NOMO-1 treated with dmso at 0.1 percent for 144 hours (cell line): Measurements from ENCODE around the gene MEG3.

Experiments
- DNase-seq: peaks from one replicate; lab custom pipeline; 2025; ENCODE audit not compliant: unreplicated experiment; lab: John Stamatoyannopoulos, UW

Gene MEG3

DNA sequence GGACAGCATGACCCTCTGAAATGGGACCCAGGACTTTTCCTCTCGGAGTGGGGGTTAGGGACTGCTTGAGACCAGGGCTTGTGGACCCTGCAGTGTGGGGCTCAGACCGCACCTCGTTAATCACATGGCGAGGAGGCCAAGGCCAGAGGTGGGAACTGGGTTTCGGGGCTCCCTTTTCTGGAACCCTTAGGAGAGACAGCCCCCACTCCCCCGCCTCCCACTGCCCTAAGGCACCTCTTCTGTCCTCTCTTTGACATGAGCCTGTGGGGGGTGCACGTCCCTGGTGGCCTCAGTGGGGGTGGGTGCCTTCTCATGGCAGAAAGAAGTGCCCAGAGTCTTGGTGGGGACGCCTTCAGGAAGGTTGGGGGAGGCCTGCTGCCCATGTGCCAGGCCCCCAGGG lies 53.3 kb downstream of the MEG3 start:
- no peak for DNase-seq

DNA sequence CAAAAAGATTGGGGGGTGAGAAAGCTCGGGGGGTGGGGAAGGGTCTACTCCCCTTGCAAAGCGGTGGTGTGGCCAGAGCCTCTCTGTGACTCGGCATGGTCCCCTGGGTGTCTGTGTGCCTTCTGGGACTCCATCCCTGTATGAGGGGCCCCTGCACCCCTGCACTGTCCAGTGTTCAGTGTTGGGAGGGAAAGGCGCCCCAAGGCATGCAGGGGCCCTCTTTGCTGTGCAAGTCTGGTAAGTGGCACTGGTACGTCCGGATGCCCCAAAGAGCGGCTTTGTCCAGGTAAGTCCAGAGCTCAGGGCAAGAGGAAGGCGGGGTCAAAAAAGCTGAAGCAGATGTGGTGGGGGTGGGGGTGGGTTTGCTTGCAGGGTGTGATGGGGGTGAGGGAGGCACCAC lies 53.9 kb downstream of the MEG3 start:
- no peak for DNase-seq

DNA sequence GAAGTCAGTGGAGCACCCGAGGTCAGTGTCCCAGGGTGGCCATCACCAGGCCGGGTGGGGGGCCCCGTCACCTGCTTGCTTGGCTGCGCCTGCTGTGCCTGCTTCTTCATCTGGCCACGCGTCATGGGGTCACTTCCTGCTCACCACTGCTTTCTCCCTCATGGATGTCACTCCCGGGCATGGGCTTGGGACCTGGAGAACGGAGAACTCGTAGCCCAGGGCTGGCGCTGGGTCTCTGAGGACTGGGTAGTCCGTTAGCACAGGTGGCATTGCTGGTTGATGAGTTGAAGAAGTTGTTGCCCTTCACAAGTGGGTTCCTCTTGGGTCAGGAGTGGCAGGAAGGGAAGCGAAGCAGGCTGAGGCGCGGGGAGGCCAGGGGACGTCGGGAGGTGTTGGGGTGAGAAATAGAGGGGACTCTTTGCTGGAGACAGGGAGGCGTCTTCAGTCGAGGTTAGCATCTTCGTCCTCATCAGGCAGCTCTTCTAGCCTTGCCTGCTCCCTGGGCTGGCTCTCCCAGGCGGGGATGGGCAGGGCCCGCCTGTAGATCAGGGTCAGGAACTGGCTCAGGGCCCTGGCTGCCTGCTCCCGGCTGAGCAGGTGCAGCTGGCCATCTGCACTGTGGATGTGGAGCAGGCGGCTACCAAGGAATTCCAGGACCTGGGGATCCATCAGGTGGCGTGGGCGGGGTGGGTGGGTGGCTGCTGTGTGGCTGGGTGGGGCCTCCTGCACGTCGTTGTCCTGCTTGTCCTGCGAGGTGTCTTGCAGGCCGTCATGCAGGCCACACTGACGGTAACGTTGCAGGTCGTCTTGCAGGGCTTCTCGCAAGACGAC lies 54.6 kb downstream of the MEG3 start:
- no peak for DNase-seq

DNA sequence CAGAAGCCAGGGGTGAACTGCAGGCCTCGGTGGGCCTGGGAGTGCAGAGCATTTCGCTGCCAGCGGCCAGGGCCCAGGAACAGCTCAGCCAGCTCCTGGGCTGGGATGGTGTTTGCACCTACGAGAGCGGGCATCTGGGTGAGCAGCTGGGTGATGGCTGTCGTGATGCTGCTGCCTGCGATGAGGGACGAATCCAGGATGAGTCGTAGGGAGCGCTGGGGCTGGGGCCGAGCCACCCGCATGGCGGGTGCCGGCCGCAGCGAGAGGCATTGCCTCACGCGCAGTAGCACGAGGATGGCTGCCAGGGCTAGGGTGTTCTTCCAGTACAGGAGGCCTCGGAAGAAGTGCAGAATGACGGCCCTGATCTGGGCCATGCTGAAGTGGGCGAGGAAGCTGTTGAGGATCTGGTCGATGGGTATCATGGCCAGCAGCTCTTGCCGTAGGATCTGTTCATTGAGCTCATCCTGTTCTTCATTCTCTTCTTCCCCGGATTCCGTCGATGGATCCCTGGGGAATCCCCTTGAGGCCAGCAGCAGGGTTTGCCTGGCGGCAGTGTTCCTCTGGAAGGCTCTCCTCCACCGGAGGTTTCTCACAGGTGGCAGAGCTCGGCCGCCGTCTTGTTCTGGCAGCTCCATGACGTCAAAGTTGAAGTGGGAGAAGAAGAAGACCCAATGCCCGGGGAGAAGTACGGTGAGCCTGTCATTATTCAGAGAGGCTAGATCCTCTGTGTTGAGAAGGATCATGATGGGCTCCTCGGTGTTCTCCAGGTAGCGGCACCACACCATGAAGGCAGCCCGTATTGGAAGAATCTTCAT lies 55.5 kb downstream of the MEG3 start:
- no peak for DNase-seq

- DNase-seq: no peak
These were observed 56.4 kb downstream of the MEG3 start for GRCh38 chr14:100882026-100882967.

DNA sequence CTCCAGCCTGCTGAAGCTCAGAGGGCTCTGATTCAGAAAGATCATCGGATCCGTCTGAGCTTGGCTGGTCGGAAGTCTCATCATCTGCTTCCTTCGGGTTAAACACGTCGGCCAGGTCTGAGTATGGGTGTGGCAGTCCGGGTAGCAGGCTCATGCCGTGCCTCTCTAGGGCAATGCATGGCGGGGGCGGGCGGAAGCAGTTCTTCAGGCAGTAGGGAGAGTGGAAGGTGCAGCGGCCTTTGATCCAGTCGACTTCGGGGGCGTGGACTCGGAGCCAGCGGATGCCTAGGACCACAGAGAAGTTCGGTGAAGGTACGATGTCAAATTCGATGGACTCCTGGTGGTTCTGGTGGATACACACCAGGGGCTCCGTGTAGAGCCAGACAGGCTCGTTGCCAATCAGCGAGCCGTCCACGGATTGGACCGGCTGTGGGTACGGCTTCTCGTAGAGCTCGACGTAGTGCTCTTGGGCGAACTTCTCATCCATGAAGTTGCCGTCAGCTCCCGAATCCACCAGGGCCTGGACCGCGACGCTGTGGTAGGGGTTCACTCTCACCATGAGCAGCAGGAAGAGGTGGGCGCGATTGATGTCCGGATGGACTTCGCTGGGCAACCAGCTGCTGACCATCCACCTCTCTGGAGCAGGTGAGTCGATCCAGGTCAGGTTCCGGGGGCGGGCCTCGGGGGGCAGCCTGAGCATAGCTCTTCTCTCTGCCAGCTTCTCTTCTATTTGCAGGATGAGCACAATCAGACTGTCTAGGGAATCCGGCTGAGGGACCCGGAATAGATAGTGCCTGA lies 57.3 kb downstream of the MEG3 start:
- DNase-seq: no peak

DNA sequence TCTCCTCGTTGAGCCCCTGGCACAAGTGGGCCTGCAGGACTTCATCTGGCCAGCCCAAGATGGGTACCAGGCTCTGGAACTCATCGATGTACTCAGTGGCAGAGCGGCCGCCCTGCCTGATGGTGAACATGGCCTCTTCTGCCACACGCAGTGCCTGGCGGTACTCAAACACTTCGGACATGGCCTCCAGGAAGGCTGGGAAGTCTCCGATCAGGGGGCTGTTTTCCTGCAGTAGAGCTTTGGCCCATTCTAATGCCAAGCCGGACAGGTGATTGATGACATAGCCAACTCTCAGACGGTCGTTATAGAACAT lies 57.8 kb downstream of the MEG3 start:
- DNase-seq: no peak

- DNase-seq: no peak
These were observed 58.5 kb downstream of the MEG3 start for GRCh38 chr14:100884456-100884855.

- no peak for DNase-seq
These were observed 59.3 kb downstream of the MEG3 start for GRCh38 chr14:100885196-100885595.

DNA sequence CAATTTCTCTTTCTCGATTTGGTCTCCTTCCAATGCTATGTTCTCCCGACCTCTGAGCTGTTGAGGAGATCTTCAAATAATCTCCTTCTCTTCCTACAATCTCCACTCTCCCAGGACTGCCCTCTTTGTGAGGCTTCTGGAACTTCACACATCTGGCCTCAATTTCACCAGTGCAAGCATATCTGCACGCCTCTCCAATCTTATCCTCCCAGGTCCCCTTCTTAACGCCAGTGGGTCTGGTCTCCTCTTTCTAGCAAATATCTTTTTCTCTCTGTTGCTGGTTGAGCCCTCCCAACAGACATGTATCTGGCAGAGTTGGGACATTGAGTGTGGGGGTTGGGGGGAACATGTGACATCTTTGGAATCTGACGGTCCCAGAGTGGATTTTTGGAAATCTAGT lies 59.7 kb downstream of the MEG3 start:
- DNase-seq: no peak

- no peak for DNase-seq
These were observed 61.9 kb downstream of the MEG3 start for GRCh38 chr14:100887728-100888335.

DNA sequence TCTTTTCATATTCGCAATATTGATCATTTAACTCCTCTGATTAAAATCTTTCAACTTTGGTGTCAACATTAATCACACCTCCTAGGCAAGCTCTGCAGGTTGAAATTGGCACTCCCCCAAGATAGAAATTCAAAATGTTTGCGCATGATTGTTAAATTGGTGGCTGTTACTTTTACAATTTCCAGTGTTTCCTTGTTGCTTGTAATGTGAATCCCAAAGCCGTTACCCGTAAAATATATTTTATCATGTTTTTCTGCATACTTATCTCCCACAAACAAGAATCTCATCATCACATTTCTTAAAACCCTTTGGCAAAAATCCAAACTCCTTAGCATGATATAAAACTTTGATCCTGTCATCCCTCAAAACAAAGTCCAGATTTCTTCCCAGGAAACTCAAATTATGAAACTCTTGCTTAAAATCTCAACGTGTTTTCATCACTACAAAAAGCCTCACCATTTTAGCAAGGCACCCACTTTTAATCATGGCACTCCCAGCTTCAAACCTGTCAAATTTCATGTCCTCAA lies 62.9 kb downstream of the MEG3 start:
- no peak for DNase-seq

GRCh38 chr14:100889641-100890040 lies 63.7 kb downstream of the MEG3 start:
- no peak for DNase-seq

DNA sequence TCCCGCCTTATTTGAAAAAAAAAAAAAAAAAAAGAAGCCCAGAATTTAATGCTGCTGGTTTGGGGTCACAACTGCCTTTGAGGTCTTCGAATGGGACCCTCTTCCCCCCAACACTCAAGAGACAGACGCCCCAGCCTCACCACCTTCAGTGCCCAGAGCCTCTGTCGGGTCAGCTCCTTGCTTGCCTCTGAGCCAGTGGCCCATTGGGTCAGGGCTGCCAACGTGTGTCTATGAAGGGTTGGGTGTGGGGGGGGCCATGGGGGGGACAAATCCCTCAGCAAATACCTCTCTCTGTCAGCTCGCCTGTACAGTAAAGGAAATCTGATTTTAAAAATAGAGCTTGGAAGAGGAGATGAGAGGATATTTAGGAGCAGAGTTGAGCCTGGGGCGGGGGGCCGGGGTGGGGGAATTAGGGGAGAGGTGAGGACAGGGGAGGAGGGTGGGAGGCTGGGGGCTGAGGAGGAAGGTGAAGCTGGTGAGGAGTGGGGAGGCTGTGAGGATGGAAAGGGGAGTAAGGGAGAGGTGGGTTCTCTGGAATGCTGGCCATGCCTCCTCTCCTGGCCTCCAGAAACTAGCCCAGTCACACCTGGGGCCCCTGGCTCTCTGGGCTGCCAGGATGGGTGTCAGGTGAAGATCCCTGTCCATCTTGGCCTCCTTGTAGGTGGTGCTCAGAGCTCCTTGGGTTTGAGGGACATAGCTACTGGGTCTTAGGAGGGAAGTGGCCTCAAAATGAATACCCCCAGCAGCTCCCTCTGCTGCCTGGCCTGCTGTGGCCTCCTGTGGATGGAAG lies 64.3 kb downstream of the MEG3 start:
- no peak for DNase-seq

- no peak for DNase-seq
These were observed 65.1 kb downstream of the MEG3 start for GRCh38 chr14:100891051-100891450.

DNA sequence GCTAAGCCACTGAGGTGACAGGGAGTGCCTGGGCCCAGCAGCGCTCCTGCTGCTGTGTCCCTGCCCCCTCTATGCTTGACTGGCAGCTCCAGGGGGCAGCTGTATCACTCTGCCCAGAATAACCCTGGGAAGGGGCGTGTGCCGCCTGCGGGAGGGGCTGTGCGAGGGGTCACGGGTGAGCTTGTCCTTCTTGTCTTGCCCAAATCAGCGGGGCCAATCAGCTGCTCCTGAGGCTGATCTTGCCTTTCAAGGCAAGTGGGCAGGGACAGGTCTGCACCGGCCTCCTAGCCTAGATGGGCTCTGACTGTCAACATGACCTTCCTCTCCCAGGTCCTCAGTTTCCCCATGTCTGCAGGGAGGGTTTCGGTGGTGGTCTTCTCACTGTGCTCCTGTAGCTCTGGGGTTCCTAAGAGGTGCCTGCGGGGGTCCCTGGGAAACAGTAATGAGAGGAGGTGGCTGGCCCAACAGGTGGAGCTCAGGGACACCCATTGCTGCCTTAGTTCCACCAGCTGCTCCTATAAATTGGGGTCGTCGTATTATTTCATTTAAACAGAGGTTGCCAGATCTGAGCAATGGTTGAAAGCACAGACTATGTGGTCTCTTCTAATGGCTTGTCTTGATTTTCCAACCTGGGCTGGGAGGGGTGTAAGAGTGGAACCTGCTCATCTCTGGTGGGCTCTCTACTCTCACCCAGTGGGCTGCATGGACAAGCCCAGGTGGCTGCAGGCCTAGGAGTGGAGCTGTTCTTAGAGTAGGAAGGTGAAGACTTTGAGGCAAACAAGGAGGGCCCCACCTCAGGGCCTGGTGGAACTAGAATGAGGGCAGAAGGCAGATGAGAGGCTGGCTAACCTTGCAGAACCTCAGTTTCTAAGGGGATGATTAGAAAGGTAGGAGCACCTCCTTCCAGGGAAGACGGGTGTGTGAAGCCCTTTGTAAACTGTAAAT lies 65.9 kb downstream of the MEG3 start:
- no peak for DNase-seq

- no peak for DNase-seq
These were observed 66.7 kb downstream of the MEG3 start for GRCh38 chr14:100892496-100893227.
